ENCODE data around the gene GGCT.
"Not testable (repeated sequence)": the region's sequence is repeated elsewhere in the genome, so short reads cannot be mapped to it uniquely, and the experiment has no call there.

Gene GGCT

DNA sequence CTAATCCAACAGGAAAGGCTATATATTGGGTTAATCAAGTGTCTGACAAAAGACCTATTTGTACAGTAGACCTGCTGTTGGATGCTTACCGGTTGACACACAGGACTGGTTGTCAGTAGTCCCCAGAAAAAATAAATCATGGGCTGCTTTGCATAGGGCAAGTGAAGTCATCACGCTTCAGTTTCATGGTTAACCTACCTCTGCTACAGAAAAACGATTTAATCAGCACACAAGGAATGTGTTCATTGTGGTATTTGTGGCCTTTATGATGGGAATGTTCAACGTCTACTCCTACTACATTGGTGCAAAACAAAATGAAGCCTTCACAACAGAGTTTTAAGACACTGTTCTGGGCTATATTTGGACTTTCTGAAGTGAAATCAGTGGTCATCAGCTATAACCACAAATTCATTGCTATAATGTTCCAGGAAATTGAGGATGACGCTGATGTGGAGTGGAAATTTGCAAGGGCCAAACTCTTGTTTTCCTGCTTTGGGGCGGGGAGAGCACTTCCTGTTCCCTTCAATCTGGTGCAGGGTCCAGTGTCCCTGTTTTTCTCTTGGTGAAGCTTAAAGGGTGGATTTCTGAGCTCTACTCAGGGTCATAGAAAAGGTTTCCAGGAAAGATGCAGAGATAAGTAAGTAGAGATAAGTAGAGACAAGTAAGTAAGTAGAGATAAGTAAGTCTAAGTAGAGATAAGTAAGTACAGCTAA is 39.3 kb upstream of the GGCT start:
- TF ChIP-seq ZNF645 (tag by site-specific recombination; IDR thresholded peaks at IDR 0.05) (no peak), ZNF664 (tag by site-specific recombination; IDR thresholded peaks at IDR 0.05) (no peak), ZNF37A (tag by site-specific recombination; IDR thresholded peaks at IDR 0.05) (no peak), ZNF155 (tag by site-specific recombination; IDR thresholded peaks at IDR 0.05) (no peak), ZNF248 (tag by site-specific recombination; IDR thresholded peaks at IDR 0.05) (no peak), KLF8 (tag by site-specific recombination; IDR thresholded peaks at IDR 0.05) (no peak), ZSCAN18 (tag by site-specific recombination; IDR thresholded peaks at IDR 0.05) (no peak), SALL2 (tag by site-specific recombination; IDR thresholded peaks at IDR 0.05; ENCODE audit: borderline replicate concordance) (no peak), SCRT2 (tag by site-specific recombination; IDR thresholded peaks at IDR 0.05) (no peak), SP2 (tag by site-specific recombination; IDR thresholded peaks at IDR 0.05) (no peak), ZSCAN16 (tag by site-specific recombination; IDR thresholded peaks at IDR 0.05) (no peak), ZNF473 (tag by site-specific recombination; IDR thresholded peaks at IDR 0.05) (no peak), ZNF354C (tag by site-specific recombination; IDR thresholded peaks at IDR 0.05; ENCODE audit: borderline replicate concordance, low read depth) (no peak), ZNF585B (tag by site-specific recombination; IDR thresholded peaks at IDR 0.05) (no peak), ZNF843 (tag by site-specific recombination; IDR thresholded peaks at IDR 0.05) (no peak), ZNF121 (tag by site-specific recombination; IDR thresholded peaks at IDR 0.05) (no peak), ZFP3 (tag by site-specific recombination; IDR thresholded peaks at IDR 0.05; ENCODE audit: low read depth) (no peak)
- Histone ChIP-seq H3K4me3 (ENCODE audit: low read depth, low read length) (no peak overlapping the region), H3K4me1 (ENCODE audit: control insufficient read depth, insufficient read depth, low read length) (no peaks in the 10 kb centered on the region), H3K36me3 (ENCODE audit: control insufficient read depth in 2 of 2, insufficient read depth in 1 of 2, low read length in 2 of 2) (no peaks in the 10 kb centered on the region), H3K9me3 (ENCODE audit: control insufficient read depth, insufficient read depth, low read depth, low read length) (no peaks in the 10 kb centered on the region), H3K27ac (ENCODE audit: extremely low read depth, low read depth, low read length) (no peak overlapping the region)
- POLR2A ChIA-PET: no interaction called here
- CTCF ChIA-PET: interaction anchor here (0.9 to 1.0 kb wide), 2 partner anchors 20 to 21 kb away, joined by 3 read pairs; no protein-coding TSS in a partner anchor

DNA sequence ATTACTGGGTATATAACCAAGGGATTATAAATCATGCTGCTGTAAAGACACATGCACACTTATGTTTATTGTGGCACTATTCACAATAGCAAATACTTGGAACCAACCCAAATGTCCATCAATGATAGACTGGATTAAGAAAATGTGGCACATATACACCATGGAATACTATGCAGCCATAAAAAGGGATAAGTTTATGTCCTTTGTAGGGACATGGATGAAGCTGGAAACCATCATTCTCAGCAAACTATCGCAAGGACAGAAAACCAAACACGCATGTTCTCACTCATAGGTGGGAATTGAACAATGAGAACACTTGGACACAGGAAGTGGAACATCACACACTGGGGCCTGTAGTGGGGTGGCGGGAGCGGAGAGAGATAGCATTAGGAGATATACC is 38.5 kb upstream of the GGCT start:
- POLR2A ChIA-PET; H3K4me3 ChIP-seq (ENCODE audit: low read depth, low read length); H3K4me1 ChIP-seq (ENCODE audit: control insufficient read depth, insufficient read depth, low read length); H3K27ac ChIP-seq (ENCODE audit: extremely low read depth, low read depth, low read length); H3K36me3 ChIP-seq (ENCODE audit: control insufficient read depth in 2 of 2, insufficient read depth in 1 of 2, low read length in 2 of 2); H3K9me3 ChIP-seq (ENCODE audit: control insufficient read depth, insufficient read depth, low read depth, low read length); CTCF ChIA-PET: not testable (repeated sequence)
- TF ChIP-seq ZNF146 (tag by site-specific recombination; IDR thresholded peaks at IDR 0.05): peak; percentile 85

- TF ChIP-seq ZNF704 (tag by site-specific recombination; IDR thresholded peaks at IDR 0.05) (no peak), GLI2 (tag by site-specific recombination; IDR thresholded peaks at IDR 0.05; ENCODE audit: borderline replicate concordance, low read depth) (no peak), ZNF473 (tag by site-specific recombination; IDR thresholded peaks at IDR 0.05) (no peak), MZF1 (tag by site-specific recombination; IDR thresholded peaks at IDR 0.05; ENCODE audit: borderline replicate concordance) (no peak), ZNF175 (tag by site-specific recombination; IDR thresholded peaks at IDR 0.05) (no peak)
- Histone ChIP-seq H3K4me1 (ENCODE audit: control insufficient read depth, insufficient read depth, low read length) (no peaks in the 10 kb centered on the region), H3K4me3 (ENCODE audit: low read depth, low read length) (no peak overlapping the region), H3K27ac (ENCODE audit: extremely low read depth, low read depth, low read length) (no peak overlapping the region), H3K9me3 (ENCODE audit: control insufficient read depth, insufficient read depth, low read depth, low read length) (no peaks in the 10 kb centered on the region), H3K36me3 (ENCODE audit: control insufficient read depth in 2 of 2, insufficient read depth in 1 of 2, low read length in 2 of 2) (no peaks in the 10 kb centered on the region)
- ChIA-PET CTCF (interaction anchor here (1.7 kb wide), 1 partner anchor 13 kb away, joined by 3 read pairs; no protein-coding TSS in a partner anchor), POLR2A (no interaction called here)
Measured at GRCh38 chr7:30533886-30534285, 29.3 kb upstream of the GGCT start.
